AML-193 (cell line): ENCODE results near the gene KCNMA1.

Experiments
- DNase-seq, 2 experiments: peaks; one replicate each; lab custom pipeline; 2025; lab: John Stamatoyannopoulos, UW

The KCNMA1 gene

DNA sequence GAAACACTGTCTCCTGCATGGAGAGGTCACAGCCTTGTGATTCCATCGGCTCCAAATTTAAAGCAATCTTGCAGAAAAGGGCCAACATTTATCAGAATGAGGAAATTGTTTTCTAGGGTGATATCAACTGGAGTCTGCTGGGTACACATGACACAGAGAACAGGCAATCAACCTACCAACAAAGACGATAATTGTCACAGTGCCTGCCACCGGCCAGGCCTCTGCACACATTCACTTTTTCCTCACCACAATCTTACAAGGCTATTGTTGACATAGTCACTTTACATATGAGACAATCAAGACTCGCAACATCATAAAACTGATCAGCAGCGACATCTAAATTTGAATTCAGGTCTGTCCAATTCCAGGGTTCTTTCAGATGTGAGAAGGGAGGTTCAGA, 189.4 kb downstream of the KCNMA1 start:
- DNase-seq: no peak

DNA sequence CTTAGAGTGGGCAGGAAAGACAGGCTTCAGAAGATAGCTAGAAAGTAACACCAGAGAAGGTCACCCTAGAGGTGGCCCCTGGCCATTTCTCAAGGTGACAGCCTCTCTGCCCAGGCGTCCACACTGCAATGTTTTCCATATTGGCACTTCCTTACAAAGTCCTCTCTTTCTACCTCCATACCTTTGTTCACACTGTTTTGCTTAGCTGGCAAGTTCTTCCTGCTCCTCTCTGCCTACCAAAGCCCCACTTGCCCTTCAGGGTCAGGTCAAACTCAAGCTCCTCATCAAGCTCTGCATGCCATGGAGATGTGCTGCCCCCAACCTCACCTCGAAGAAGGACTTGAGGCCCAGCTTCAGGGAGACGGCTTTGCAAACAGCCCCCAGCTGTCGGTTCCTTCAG, 190.9 kb downstream of the KCNMA1 start:
- no peak for DNase-seq

DNA sequence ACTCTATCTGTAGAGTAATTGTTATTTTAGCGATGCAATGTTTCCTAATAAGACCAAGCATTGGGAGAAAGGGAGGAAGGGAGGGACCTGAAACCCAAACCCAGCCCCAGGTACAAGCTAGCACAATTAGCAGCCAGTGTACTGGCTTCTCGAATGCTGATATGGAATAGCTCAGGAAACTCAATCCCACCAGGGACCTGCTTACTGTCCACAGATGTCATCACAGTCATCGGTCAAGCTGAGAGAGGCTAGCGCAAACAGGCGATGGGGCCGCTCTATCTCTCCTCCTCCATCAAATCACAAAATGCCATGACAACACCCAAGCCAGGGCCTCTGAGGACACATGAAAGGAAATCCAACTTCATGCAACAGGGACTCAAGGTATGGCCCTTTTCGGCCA, 192.1 kb downstream of the KCNMA1 start:
- DNase-seq: no peak

DNA sequence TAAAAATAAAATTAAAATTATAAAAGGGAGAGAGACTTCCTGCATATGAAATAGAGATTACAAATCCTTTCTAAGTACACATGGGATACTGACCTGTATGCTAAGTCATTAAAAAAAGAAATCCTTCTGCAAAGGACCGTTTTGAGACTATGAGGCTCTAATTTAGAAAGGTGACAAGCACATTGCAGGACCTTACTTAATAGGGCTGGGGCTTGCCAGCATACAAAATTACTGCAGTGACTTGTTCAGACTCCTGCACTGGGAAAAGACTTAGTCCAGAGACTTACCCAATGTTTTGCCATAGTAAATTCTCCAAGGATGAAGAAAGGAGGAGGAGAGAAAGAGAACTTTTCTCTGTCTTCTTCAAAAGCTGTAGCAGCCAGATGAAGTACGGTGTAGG, 193.6 kb downstream of the KCNMA1 start:
- no peak for DNase-seq

DNA sequence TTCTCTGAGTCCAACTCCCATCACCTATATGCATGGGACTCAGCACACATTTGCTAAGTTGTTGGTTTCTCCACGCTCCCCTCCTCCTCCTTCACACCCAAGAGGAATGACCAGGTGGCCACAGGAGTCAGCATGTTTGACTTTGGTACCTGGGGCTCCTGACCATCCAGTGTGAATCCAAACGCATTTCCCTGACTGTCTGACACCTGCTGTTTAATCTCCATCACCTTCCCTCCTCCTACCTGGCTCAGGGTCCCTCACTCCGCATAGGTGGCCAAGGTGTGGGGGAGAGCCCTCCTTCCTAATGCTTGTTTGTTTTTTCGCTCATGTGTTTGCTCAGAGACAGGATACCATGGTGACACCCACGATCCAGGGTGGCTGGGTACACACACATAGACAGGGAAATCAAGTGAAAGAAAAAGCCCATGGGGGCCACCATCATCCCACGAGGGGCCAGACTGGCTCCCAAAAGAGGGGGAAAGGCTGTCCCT, 194.9 kb downstream of the KCNMA1 start:
- no peak for DNase-seq

DNA sequence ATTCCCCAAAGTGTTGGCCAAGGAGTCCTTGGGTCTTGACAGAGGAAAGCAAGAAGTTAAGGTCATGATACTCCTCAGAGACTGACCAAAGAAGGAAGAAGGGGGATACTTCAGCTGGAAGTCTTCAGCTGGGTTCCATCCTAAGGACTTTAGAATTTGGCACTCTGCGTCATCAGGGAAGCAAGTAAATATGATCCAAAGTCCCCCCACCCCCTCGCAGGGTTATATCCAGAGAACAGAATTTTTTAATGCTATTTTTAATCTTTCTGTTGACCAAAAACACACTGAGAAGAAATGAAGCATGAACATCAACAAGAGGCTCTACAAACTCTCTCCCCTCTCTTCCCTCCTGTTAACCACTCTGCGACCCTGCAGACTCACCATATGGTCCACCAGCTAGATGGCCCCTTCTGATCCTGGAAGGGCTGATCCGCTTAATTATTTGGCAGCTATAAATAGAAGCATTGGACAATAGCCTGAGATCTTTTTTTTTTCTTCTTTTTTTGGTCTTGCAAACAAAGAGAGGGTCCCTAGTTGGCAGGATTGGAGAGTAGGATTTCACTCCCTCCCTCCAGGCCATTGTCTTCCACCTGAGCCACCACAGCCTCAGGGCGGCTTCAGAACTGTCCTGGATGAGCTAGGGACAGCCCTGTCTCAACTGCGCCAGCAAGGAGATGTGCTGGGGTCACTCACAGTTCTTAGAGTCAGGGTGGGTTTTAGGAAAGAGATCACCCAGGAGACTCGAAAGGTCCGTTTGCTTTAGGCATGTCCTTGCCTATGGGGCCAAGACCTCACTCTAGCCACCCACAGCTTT, 196.0 kb downstream of the KCNMA1 start:
- no peak for DNase-seq

DNA sequence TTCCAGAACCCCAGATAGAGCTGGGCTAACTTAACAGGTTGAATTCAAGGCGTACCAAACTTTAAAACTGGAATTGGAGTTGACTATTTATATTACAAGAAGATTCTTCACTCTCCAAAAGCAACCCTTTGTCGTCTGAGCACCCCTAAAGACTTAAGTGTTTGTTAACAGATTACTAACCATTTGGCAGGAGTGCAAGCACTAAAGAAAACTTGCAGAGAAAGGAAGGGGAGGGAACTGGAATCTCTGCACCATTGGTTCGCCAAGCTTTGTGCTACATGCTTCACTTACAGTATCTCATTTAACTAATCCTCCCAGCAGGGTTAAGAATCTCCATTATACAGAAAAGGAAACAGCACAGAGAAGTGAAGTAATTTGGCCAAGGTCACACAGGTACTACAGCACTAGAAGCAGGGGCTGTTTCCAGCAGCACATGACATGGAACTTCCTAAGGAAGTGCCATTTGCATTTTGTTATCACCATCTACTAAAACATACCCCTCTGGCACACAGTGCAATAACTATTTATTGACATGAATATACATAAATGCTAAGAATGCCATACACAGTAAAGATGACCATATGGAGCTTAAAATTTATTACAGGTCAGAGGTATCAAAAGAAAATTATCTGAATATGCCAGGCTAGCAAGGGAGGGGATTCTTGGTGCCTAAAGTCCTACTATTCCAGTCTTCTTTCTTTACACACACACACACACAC, 201.2 kb downstream of the KCNMA1 start:
- no peak for DNase-seq

DNA sequence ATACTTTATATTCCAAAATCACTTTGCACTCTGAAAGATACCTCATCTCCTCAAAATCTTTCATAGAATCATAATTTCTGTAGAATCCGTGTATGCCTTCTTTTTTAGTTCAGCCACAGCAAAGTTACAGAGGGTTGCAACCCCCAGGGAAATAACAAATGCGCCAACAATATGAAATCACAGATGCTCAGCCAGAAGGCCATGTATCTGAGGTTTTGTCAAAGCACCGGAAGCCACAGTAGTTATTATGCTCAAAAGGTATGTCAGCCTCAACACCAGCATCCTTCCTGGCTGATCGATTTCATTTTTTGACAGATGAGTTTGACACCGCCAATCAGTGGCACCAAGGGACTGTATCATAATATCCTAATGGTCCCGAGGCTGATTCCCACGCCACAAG, 204.1 kb downstream of the KCNMA1 start:
- no peak for DNase-seq

DNA sequence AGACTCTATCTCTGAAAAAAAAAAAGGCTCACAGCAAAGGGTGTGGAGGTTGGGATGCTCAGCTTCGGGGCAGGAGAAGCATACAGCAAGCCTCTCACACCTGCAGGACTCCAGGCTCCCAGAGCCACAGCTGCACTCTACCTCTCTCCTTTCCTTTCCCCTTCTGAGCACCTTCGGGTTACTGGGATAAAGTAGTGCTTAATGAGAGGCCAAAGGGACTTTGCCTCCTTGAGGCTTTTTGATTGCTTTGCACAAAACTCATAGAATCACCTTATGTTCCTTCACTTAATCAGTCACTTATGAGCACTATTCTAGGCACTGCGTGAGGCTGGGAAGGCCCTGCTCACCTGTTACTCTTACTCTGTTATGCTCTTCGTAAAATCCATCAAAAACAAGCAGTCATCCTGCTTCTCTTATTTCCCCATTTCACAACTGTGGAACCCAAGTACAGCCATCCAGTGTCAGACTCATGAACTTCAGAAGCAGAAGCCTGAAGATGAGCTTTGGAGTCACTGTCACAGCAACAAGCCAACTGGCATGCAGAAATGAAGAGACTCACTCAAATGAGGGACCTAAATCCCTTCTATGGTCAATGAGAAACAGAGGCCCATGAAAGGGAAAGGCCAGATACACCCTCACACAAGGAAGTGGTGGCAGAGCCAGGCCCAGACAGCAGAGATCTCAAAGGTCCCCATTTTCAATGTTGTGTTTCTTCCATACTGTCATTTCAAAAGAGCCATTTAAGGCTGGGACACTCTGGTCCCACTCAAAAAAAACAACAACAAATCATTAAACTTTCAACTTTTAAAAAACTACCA, 205.4 kb downstream of the KCNMA1 start:
- DNase-seq: no peak

DNA sequence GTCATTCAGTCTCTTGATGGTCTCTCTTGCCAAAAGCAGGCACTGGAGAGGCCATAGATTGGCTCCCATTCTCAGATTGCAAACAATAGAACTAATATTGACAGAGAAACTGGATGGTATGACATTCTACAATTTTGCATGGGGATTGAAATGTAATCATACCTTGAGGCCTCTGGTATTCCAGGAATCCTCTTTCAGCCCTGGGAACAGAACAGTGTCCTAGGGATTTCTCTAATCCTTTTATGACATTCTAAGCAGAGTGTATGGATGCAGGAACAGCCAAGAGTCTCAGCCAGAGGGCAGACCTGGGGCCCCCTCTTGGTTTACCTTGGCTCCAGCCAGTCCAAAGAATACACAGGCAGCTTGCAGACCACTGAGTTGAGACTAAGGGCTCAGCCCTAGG, 206.4 kb downstream of the KCNMA1 start:
- DNase-seq: no peak

DNA sequence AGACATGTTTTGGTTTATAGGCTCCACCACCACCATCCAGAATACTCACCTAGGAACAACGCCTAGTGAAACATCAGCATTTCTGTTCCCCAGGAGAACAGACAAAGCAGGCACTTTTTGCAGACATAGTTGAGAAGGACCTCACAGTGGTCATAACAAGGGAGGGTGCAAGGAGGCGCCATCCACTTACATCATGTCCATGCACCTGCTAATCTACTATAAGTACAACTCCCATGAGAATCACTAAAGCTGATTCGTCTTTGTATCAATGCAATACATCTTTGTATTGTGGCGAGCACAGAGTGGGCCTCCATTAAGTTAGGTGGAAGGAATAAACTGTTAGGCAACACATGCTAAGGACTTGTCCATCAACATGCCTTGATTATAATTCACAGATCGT, 207.1 kb downstream of the KCNMA1 start:
- no peak for DNase-seq

DNA sequence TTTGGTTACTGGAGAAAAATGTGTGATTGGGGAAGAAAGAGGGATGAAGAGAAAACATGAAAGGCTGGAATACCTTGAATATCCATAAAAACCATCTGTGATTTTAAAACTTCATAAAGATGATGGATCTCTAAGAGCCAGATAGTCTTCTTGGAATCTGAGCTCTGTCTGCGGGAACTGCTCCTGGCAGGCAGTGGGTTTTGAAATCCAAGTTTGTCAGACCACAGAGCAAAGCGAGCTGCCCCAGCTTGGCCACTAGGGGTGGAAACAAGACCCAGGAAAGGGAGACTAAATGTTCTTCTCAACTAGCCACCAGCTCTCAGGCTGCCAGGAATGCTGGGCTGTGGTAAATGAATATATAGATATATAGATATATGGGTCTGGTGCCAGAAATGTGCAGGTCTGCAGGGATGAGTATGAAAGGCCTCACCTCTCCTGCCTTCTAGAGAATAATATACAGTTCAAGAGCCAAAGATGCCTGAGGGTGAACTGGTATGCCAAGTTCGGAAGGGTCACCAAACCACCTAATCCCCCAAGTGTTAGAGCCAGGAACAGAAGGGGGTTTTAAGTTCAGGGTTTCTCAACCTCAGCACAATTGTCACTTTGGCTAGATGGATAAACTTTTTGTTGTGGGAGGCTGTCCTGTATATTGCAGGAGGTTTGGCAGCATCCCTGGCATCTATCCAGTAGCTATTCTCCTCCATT, 208.8 kb downstream of the KCNMA1 start:
- DNase-seq: no peak

DNA sequence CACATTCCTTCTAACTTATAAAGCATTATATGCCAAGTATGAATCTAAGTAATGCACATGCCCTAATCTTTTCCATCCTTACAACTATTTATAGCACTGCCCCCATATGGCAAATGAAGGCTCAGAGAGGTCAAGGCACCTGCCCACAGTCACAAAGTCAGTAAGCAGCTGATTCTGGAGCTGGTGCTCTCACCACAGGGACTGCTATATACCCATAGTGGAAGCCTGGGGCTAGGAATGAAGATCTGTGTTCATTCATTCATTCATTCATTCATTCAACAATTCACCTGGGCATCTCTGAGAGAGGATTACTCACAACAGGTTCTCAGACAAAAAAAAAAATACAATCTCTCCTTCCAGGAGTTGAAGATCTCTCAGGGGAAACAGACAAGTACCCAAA, 213.4 kb downstream of the KCNMA1 start:
- DNase-seq: no peak

DNA sequence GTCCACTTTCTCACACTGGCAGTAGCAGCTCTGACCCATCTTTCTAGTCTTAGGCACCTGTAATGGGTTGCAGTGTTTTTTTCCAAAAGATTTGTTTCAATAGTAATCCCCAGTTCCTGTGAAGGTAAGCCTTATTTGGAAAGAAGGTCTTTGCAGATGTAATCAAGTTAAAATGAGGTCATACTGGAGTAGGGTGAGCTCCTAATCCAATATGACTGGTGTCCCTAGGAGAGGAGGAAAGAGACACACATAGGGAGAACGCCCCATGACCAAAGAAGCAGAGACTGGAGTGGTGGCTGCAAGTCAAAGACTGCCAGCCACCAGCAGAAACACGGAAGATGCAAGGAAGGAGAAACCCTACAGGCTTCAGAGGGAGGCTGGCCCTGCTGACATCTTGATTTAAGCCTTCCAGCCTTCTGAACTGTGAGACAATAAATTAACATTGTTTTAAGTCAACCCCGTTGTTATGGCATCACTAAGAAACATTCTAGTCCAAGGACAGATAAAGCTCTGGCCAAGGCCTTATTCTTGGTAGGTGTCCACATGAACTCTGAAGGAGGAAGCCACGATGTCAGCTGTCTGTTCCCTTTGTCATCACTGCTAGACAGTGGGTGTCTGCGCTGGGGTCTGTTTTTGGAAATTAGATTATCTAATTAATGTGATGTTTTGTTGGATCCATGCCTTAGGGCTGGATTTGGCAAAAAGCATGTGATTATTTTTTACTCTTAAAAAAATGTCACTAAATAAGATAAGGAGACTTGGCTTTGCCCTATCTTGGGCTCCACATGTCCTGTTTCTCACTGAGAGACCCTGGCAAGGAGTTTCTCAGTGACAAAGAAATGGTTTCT, 214.9 kb downstream of the KCNMA1 start:
- DNase-seq: no peak

DNA sequence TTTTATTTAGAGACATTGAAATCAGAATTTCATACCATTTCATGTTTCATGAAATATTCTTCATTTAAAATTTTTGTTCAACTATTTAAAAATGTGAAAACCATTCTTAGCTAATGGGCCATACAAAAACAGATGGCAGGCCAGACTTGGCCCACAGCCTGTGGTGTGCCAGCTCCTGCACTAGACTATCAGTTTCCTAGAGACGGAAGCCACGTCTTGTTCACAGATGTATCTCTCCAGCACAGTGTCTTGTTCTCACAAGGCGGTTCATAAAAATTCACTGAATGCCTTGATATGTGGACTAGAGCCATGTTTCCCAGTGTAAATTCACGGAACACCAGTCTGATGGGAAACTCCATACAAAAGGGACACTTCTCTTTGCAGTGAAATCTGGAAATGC, 216.0 kb downstream of the KCNMA1 start:
- DNase-seq: no peak

DNA sequence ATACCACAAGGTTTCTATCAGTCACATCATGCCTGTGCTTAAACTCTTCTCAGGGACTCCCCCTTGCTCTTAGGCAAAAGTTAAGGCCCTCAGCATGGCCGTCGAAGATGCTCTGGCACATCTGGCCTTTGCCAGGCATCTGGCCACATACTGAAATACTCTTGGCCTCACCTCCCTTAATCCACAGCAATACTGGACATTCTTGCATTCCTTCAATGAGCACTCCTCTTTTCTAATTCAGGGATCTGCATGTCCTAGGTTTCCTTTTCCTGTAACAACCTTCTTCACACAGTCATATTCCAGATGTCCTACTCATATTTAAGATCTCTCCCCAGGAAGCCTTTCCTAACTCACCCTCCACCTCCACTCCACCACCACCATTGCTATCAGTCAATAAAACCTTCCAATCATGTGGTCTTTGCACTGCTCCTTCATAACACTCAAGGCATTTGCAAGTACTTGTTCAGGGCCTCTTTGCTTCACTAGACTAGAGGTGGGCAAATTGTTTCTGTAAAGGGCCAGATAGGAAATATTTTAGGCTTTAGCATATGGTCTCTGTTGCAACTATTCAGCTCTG, 216.6 kb downstream of the KCNMA1 start:
- DNase-seq: no peak

DNA sequence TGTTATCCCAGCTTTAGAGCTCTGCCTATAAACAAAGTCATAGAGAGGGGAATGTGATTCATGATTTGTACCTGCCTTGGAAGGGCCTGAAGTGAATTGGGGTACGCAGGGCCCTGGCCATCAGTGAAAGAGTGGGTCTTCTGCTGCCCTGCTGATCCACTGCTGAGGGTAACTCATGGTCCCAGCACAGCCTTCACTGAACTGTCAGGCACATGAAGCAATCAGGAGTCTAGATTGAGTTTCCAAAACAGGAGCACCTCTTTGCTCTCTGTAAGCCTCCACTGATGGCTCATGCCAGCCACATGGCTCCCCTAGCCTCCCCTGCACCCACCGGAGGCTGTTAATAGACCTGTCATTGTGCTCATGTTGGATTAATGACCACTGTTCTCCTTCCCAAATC, 217.6 kb downstream of the KCNMA1 start:
- DNase-seq: no peak

DNA sequence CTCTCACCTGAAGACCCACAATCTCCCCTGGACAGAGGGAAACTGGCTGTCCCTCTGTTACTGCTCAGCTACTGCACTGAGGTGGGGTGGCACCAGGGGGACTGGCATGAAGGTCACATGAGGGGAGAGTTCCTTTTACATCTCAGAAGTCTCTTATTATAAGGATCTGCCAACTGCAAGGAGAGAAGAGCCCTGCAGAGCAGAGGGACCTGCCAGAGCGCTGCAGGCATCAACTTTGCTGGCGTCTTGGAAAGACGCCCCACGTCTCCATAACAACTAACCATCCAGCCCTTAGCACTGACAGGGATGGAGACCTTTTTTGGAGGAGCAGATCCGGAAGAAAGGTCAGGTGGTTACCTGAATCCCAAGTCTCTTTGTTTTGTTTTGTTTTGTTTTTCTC, 218.6 kb downstream of the KCNMA1 start:
- no peak for DNase-seq

DNA sequence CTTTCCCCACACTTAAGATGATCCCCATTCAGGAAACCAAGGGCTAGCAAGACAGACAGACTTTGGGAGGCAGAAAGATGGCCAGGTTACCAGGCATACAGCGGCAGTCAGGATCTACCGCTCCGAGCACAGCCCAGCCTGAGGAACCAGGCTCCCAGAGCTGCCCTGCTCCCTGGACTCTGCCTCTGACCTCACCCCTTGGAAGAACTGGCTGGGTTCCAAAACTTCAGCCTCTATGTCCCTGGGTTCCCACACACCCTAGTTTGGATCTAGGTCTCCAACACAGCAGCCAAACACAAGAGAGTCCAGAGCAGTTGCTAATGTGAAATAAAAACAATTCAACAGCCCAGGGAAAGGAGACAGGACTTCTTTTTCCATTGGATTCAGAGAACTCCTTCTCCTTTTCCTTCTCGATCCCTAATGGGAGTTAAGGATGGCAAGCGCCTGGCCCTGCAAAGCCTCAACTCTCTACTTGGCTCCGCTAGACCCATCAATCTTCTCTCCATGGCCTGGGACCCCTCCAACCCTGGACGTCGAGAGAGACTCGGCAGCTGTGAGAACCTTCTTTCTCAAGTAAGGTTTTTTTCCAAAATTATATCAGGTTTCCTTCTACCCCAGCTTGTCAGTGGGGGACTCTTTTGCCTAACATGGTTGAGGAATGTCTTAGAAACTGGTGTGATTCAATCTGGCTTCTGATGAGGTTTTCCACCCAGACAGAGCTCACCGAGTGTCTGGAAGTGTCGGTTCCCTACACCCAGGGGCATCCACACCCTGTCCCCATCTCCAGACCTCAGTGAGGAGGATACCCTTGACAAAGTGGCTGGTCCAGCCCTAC, 219.6 kb downstream of the KCNMA1 start:
- no peak for DNase-seq

DNA sequence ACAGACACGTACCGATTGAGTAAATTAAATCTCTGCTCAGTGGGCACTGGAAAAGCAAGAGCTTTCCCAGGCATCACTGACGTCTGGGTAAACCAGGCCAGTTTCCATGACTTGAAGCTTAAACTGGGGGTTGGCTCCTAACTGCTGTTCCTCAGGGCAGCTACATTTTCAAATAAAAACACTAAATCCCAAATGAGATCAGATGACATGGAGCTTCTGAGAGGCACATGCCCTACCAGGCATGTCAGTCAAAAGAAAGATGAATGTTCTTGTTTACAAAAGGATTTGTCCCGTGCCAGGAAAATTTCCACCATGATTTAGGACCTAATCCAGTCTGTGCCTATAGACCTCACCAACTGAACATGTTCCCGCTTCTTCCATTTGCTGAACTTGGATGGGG, 220.2 kb downstream of the KCNMA1 start:
- no peak for DNase-seq
